GM18873 (cell line): Measurements from ENCODE around the gene RSAD1.
A peak's percentile ranks its signal among the peaks of the same experiment; 100 is the strongest.

Experiments used
- ATAC-seq: cut with Tn5 transposase; IDR thresholded peaks from one replicate; pipeline ENCODE4 v1.9.1; 2021; ENCODE audit warnings: mild to moderate bottlenecking, moderate library complexity, moderate number of reproducible peaks; ENCODE audit not compliant: unreplicated experiment, low FRiP score

The RSAD1 gene

DNA sequence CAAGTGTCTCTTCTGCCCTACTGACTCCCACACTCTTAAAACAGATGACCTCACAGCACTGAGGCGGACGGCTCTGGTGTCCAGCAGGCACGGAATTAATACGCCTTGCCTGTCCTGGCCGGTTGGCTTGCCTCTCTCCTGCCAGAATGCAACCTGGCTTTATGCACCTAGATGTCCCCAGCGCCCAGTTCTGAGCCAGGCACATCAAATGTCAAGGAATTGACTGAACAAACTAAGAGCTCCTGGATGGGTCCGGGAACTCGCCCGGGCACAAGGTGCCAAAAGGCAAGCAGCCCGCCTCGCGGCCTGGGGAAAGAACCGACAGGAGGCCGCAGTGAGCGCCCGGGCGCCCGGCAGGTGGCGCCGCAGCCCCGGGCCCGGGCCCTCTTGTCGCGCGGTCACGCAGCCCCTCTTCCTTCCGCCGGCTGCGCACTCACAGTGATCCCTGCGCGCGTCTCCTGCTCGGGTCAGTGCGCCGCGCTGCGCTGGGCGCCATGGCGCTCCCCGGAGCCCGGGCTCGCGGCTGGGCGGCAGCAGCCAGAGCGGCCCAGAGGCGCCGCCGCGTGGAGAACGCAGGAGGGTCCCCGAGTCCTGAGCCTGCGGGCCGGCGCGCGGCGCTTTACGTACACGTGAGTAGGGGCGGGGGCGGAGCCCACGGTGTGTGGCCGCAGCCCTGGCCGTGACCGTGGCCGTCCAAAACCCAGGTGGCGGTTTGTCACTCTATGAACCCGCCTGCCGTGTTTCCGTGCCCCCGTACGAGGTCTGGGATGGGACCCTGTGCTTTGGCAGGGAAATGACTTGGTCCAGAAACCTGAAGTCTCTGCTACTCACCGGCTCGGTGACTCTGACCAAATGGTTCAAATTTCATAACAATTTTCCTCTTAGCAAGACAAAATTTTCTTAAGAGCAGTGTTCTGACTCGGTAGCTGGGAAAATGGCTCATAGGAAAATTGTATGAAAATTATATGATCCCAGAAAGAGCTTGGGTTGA, at the start of gene RSAD1:
TSS of gene RSAD1 (plus strand) at position 470 of the 991 bp plus-strand sequence. CDS start at position 495, 25 bp downstream.
- peak; percentile 67 for ATAC-seq

DNA sequence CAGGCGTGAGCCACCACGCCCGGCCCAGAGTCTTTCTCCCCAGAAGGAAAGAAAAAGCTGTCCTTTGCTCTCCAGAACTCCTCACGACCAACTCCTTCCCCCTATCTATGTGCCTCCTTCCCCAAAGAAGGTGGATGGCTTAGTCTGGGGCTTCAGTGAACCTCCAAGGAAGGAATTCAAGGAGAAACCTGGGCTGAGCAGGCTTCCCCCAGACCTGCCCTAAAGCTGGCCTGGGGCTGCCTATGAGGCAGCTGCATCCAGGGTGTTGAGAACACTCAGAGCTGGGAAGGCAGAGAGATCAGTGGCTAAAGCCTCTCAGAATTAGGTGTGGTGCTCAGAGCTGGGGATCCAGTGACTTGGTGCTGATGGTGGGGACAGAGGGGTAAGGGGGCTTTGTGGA, 48.9 kb upstream of the RSAD1 start:
- ATAC-seq: no peak

DNA sequence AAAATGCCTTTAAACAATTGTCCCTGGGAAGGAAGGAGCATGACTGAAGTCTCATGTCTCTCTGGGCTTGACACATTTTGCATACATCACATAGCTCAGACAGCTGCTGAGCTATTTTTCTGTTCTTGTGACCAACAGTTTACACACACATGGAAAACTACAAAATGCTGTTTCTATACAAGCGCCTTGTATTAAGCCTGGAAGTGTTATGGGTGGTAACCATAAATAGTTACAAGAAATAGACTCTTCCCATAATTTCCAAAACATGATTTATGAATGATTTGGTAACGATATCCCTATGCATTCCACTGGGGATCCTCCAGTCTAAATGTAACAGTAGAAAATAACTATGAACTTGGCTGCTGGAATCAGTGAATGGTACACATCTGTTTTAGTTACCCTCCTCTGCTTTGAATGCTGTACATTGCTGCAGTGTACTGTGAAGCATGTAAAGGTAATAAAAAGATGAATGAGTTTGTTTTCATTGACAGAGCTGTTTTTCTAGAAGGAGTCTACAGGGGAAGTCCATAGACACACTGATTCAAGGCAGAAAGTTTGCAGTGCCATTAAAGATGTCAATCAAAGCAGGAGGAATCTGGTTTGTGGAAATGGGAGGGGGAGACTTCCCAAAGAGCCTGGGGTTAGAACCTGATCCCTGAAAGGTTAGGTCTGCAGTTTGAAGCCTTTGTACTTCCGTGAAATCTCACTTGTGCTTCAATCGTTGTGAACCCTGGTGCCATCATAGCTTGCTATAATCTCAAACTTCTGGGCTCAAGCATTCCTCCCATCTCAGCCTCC, 47.6 kb upstream of the RSAD1 start:
- no peak for ATAC-seq

DNA sequence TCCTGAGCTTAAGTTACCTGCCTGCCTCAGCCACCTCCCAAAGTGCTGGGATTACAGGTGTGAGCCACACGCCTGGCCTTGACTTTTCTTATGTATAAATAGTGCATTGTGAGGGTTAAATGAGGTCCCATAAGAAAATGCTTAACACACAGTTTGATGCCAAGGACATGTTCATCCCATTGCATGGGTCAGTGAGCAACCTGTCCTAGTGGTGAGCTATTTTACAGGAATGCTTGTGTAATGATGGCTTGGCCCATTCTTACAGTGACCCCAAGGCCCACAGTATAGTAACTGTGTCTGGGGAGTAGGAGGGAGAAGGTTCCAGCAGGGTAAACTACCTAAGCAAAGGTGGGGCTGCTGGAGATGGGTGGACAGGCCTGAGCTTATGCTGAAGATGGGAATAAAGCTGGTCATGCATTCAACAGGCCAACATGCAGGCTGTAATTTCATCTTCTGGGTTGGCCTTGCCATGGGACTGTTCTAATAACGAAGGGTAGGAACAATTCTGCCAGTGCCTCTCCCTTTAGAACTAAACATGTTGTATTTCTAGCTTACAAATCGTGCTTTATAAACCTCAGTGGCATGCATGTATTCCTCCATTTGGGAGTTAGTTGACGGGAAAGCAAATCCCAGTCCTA, 46.4 kb upstream of the RSAD1 start:
- no peak for ATAC-seq

DNA sequence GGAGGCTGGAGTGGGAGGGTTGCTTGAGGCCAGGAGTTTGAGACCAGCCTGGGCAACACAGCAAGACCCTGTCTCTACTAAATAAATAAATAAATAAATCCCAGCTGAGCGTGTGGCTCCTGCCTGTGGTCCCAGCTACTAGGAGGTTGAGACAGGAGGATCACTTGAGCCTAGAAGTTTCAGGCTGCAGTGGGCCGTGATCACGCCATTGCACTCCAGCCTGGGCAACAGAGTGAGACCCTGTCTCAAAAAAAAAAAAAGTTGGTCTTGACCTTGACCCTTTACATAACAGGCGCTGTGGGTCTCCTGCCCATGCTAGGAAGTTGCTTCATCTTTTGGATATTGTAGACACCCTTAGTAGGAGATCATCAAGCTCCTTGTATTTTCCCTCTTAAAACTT, 41.3 kb upstream of the RSAD1 start:
- ATAC-seq: no peak

DNA sequence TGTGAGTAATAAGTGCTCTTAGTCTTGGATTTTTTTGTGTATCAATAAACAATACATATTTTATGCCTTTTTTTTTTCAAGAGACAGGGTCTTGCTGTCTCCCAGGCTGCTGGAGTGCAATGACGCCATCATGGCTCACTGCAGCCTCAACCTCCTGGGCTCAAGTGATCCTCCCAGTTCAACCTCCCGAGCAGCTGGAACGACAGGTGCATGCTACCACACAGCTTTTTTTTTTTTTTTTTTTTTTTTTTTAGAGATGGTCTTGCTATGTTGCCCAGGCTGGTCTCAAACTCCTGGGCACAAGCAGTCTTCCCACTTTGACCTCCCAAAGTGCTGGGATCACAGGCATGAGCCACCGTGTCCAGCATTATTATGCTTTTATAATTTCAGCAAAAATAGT, 39.7 kb upstream of the RSAD1 start:
- no peak for ATAC-seq

DNA sequence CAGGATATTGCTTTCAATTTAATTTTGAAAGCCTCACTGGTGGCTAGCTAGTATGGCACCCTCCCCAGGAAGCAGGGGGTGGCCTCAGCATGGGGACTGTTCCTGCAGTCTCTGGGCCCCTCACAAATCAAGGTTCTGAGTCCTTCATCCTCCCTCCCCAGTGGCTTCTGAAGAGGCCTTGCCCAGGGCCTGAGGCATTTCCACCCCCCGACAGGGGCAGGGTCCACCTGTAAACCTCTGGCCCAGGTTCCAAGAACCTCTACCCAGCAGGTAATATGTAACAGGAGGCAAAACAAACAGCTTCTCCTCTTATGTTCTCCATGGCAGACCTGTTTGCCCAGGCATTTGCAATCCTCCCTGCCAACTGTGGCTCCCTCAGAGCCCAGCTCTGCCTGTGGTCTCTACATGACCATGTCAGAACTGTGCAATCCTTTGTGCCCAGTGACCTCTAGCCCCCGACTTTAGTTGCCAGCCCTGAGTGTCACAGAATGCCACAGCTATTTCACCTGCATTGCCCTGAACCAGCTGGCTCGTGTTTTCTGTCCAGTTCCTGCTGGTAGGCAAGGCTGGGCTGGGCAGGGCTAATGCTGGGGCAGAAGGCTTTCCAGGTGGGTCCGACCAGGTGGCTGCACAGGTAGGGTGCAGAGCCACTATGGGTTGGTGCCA, 38.4 kb upstream of the RSAD1 start:
- no peak for ATAC-seq

DNA sequence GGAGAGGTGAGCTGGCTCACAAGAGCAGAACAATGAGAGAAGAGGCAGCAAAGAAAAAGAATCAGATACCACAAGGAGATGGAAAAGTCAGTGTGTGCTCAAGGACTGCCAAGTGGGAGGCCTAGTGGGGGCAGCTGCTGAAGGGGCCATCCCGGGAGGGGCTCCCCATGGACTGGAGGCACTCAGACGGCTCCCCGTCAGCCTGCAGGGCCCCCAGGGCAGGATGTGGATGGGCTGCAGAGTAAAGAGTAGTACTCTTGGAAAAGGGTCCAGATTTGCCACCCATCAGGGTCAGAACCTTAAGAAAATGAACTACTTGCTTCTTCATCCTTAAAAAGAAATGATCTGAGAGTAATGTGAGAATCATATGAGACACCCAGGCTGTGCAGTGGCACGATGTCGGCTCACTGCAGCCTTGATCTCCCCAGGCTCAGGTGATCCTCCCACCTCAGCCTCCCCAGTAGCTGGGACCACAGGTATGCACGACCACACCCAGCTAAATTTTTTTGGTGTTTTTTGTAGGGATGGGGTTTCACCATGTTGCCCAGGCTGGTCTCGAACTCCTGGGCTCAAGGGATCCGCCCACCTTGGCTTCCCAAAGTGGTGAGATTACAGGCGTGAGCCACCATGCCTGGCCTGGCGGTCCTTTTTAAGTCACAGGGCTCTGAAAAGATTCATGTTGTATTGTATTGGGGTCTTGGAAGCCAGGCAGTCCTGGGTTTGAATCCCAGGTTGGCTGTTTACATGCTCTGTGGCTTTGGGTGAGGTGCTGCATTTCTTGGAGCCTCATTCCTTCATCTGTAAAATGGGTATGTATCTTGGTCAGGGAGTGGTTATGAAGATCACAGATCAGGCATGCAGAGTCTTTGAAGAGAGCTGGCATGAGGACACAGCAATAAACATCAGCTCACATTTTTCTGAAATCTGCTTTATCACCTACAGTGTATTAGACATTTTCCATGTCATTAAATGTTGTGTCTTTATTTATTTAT, 37.5 kb upstream of the RSAD1 start:
- no peak for ATAC-seq

DNA sequence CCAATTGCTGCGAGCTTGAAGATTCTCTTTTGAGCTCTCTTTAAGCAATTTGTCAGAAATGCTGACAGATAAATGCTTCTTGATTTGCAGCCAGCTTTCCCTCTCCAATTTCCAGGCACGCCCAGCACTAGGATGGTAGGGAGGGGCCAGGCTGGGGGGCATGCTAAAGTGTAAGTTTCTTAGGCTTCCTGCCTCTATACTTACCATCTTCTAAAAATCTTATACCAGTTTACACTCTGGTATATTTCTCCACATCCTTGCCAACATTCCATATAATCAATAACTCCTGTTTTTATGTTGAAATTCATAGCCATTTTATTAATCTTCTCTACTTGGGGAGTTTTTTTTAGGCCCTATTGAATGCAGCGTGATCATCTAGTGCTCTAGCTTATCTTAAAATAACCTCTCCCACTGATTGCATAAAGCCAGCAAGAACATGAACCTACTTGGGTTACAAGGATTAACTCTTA, 35.1 kb upstream of the RSAD1 start:
- ATAC-seq: no peak

DNA sequence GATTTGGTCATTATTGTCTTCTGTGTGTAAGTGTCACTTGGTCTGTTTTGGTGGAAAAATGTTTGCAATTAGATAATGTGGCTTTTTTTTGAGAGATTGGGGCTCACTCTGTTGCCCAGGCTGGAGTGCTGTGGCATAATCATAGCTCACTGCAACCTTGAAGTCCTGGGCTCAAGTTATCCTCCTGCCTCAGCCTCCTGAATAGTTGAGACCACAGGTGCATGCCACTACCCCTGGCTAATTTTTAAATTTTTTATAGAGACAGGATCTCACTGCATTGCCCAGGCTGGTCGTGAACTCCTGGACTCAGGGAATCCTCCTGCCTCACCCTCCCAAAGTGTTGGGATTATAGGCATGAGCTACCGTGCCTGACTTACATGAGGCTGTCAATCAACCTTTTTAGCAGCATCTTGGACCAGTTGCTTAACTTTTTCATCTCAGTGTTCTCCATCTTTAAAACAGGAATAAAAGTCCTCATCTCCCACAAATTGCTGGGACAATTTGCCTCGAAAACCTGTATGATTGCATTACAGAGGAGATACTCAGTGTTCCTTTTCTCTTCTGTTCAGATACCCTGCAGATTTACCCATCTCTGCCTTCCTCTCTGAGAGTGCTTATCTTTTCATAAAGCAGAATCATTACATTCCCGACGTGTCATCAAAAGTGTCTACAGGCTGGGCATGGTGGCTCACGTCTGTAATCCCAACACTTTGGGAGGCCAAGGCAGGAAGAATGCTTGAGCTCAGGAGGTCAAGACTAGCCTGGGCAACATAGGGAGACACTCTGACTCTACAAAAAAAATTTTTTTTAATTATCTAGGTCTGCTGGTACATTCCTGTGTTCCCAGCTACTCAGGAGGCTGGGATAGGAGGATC, 33.6 kb upstream of the RSAD1 start:
- ATAC-seq: no peak

DNA sequence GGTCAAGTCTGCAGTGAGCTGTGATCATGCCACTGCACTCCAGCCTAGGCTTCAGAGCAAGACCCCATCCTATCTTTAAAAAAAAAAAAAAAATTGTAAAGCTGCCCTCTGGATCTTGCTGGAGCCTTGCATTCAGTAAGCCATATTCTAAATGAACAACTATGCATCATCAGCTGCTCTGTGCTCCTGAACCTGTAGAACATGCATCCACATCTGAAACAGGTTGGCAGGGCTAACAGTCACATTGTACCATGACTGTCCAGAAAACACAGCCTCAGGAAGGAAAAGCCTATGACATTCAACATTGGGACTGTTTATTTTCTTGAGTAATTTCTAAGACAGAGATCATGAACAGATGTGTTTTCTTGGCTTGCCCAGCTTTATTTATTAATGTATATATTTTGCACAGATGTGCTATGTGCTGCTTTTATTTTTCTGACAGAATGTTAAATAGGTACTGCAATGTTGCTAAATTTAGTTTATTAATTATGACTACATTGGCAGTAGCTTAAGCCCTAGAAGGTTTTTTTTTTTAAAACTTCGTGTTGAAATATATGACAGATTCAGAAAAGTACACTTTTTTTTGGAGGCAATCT, 32.8 kb upstream of the RSAD1 start:
- no peak for ATAC-seq

DNA sequence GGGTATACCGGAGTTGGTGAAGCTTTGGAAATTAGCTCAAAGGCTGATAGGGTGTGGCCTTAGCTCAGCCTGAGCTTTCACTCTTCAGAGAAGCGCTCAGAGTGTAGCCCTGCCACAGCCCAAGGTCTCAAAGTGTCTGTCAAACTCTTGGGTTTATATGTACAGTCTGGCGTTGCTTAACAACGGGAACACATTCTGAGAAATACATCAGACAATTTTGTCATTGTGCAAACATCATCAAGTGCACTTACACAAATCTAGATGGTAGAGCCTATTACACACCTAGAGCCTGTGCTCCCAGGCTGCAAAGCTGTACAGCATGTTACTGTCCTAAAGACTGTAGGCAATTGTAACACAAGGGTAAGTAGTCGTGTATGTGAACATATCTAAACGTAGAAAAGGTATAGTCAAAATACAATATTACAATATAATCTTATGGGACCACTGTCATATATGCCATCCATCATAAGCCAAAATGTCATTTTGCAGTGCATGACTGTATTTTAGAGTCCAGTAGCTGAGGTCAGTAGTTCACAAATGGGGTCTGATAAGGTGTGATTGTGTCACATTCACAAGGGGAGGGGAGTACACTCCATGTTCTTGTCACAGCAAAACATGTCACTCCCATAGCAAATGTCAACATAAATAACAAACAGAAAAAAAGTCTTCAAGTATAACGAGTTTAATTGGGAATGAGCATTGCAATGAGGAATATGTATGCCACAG, 30.6 kb upstream of the RSAD1 start:
- no peak for ATAC-seq

DNA sequence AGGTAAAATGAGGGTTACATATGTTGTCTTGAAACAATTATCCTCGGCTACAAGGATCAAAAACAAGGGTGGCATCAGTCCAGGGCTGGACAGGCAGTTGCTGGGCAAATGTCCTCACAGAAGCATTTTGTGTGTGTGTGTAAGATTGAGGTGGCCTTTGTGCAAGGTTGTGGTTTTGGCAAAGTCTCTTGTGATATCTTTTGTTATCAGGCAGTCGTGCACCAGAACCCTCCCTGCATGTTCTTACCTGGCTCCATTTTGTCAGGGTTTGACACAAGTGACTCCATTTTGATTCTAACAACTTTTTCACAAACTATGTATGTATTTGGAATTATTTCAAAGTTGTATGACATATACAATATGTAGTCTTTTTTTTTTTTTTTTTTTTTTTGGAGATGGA, 30.0 kb upstream of the RSAD1 start:
- no peak for ATAC-seq

DNA sequence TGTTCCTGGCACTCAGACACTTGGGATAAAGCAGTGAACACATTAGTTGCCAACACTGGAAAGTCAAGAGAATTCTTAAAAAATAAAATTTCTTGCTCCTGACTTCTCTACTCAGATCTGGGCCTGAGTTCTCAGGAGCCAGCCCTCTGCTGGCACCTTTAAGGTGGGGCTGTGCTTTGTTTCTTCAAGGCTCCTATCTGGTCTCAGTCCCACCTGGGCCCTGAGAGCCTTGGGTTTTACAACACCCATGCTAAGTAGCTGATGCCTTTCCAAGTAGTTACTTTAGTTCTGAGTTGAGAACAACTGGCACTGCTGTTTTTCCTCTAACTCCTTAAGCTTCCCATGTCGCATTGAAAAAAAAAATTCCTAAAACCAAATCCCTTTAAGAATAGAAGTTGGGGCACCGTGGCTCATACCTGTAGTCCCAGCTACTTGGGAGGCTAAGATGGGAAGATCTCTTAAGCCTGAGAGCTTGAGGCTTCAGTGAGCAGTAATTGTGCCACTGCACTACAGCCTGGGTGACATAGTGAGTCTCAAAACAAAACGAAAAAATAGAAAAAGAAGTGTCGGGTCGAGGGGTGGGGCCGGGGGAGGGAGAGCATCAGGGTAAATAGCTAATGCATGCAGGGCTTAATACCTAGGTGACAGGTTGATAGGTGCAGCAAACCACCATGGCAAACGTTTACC, 26.6 kb upstream of the RSAD1 start:
- ATAC-seq: no peak

DNA sequence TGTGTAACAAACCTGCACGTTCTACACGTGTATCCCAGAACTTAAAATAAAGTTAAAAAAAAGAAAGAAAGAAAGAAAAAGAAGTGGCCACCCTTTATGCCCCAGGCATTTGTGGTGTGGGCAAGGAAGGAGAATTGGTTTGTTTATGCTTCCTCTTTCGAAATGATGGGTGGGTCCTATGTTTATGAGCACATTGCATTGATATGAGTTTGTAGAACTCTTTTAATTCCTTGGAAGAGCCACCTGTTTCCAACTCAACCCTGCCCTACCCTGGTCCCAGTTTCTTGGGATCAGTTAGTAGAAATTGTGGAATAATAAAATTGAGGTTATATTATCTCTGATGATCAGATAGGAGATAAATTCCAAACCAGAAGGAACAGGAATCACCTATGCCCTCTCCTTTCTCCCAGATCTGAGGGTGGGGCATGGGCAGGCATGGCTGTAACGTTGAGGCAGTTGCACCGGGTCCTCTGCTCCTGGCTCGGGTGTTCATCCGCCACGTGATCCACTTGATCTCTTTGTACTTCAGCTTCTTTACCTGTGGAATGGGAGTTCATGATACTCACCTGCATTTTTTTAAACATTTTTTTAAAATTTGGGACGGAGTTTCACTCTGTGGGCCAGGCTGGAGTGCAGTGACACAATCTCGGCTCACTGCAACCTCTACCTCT, 25.9 kb upstream of the RSAD1 start:
- no peak for ATAC-seq

DNA sequence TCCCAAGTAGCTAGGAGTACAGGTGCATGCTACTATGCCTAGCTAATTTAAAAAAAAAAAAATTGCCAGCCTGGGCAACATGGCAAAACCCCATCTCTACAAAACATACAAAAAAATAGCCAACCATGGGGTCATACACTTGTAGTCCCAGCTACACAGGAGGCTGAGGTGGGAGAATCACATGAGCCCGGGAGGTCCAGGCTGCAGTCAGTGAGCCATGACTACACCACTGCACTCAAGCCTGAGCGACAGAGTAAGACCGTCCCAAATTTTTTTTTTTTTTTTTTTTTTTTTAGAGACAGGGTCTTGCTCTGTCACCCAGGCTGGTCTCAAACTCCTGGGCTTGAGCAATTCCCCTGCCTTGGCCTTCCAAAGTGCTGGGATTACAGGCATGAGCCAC, 24.8 kb upstream of the RSAD1 start:
- ATAC-seq: no peak
